Fibroblast of villous mesenchyme (primary cell): Measurements from ENCODE around the gene ST8SIA5. TPM values are rescaled to one million over a fixed set of nuclear protein-coding genes. Genes with fewer than 3 reads are reported as not detected.

Source experiments
- DNase-seq: peaks from one replicate; pipeline ENCODE4 v3.0.0-alpha.2; 2010; ENCODE audit warnings: low read depth
- H3K4me3 ChIP-seq: 2 replicates; pipeline ENCODE4 v1.5.1; 2011; ENCODE audit warnings: low read depth, mild to moderate bottlenecking, low read length
- total RNA-seq: library from RNA; depleted of rRNA; stranded (reverse); fragments of >200 nt; gene quantifications from 2 replicates; pipeline ENCODE4 v1.2.3, GENCODE V29; 2012
- TF ChIP-seq, protein P1 (sequence below): IDR thresholded peaks from 2 replicates; pipeline ENCODE4 v1.5.1; 2012; ENCODE audit warnings: low read depth, mild to moderate bottlenecking, low read length; ENCODE audit not compliant: insufficient read depth

The ST8SIA5 gene
- total RNA-seq, 1 donor, result not detected

DNA sequence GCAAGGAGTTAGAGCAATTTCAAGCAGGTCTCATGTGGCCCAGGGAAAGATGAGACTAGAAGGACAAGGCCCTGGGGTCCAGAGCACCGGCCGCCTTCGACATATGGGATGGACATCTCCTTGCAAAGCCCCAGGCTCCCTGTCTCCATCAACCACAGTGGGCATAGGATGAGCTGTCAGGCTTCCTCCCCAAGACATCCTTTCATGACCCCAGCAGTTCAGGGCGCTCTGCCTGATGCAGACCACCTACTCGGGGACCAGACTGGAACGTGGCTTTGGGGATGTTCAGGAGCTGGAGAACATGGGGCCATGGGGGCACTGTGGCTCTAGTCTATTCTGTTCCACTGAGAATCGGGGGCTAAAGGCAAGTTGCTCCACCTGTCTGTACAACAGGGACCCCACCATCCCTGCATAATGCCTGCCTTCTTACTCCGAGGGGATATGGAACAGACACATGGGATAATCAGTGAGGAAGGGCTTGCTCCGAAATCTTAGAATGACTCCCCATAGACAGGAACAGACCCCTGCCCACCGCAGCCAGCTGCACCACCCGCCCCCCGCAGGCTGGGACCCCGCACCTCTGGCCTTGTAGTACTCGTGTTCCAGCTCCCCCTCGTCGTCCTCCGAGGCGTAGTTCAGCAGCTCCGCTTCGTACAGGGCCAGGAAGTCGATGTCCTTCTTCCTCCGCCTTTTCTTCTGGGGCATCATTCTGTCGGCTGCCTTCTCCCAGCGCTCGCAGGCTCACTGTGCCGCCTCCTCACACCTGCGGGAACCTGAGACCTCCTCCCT lies 100.3 kb downstream of the ST8SIA5 start:
- H3K4me3 ChIP-seq, result no peak overlapping the region
- TF ChIP-seq, protein P1, sequence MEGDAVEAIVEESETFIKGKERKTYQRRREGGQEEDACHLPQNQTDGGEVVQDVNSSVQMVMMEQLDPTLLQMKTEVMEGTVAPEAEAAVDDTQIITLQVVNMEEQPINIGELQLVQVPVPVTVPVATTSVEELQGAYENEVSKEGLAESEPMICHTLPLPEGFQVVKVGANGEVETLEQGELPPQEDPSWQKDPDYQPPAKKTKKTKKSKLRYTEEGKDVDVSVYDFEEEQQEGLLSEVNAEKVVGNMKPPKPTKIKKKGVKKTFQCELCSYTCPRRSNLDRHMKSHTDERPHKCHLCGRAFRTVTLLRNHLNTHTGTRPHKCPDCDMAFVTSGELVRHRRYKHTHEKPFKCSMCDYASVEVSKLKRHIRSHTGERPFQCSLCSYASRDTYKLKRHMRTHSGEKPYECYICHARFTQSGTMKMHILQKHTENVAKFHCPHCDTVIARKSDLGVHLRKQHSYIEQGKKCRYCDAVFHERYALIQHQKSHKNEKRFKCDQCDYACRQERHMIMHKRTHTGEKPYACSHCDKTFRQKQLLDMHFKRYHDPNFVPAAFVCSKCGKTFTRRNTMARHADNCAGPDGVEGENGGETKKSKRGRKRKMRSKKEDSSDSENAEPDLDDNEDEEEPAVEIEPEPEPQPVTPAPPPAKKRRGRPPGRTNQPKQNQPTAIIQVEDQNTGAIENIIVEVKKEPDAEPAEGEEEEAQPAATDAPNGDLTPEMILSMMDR, result no peak
- DNase-seq, result no peak

DNA sequence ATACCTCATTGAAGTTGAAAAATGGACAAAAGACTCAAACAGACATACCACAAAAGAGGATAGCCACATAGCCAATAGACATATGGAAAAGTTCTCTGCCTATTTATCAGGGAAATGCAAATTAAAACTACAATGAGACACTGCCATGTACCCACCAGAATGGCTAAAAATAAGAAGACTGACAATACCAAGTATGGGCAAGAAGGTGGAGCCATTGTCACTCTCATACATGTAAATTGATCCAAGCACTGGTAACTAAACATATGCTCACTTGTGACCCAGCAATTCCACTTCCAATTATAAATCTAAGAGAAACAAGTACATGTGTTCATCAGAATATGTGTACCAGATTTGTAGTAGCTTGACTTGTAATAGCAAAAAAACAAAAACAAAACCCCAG lies 104.5 kb downstream of the ST8SIA5 start:
- no peak for DNase-seq
- H3K4me3 ChIP-seq, result no peak overlapping the region

DNA sequence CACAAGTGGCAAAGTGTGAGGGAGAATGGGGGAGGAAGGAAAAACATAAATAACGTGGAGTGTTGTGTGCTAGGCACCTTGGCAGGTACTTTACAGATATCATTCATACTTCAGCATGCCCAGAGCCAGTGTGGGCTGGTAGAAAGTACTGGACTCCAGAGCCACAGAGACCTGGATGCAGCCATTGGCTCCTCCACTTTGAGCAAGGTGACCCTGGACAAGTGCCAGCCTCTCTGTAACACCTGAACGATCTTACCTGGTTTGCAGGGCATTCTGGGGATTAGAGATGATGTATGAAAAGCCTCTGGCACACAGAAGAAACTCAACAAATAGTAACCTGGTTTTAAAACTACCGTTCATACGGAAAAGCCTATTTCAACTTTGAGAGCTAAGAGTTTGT lies 106.2 kb downstream of the ST8SIA5 start:
- H3K4me3 ChIP-seq, result no peak overlapping the region
- DNase-seq, result no peak
- TF ChIP-seq, protein P1, result no peak

More for the DNA sequence above, 104.5 kb downstream of the ST8SIA5 start:
- TF ChIP-seq, protein P1, result no peak

DNA sequence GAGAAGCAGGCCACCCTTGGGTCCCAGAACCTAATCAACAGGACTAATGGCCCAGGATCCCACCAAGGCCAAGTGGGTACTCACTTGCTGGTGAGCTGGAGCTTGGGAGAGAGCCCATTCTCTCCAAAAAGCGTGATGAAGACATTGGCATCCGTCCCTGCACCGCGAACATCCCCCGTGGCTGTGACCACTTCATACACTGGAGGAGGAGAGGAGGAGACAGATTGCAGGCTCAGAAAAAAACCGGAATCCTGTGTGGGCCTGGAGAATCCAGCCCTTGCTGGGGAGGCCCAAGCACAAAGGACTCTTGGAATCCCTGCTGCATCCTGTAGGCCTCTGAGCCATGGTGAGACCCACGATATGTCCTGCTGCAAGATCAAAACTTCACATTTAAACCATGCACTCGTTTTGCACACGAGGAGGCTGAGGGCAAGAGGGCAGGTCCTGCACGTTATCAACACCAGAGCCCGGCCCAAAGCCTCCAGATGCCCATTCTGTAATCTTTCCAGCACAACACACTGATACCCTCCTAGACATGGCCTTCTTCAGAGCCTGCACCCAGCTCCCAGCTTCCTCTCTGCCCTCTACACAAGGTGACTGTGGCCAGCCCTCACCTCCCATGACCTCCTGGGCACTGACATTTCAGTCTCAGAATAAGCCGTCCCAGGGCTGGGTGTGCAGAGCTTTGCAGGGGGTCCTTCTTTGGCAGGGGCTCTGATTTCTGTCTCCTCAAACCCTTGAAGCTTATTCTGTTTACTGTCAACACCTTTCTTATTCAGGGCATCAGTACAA lies 107.6 kb downstream of the ST8SIA5 start:
- TF ChIP-seq, protein P1, result no peak
- DNase-seq, result no peak
- no peak overlapping the region for H3K4me3 ChIP-seq

DNA sequence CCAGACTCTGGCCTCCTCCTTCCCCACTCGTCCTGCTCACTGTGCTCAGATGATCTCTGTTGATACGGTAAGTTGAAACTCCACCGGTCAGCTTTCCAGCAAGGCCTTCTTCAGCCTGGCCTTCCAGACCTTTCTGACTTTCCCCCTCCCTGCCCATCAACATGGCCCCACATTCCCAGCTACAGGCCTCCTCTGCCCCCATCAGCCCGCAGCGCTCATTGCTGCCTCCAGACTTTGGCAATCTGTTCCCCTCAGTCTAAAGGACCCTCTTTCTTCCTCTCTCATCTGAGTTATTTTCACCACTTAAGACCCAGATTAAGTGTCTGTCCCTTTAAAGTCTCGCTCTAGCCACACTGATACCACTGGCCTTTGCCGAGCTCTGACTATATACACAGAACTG lies 110.4 kb downstream of the ST8SIA5 start:
- H3K4me3 ChIP-seq, result no peak overlapping the region
- TF ChIP-seq, protein P1, result no peak
- no peak for DNase-seq

DNA sequence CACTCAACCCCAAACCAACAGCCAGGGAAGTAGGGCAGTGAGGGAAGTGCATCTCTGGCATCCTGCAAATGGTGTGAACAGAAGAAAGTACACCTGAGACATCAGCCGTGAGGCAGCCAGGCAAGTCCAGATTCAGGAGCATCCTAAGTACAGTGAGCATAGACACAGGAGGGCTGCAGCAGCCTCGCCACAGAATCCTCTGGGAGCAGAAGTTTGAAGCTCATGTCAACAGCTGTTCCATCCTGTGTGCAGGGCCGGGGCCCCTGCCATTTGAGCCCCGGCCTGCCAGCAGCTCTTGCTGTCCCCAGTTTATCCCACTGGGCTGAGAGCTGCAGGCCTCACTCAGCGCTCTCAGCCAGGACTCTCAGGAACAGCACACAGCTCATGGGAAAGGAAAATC lies 114.3 kb downstream of the ST8SIA5 start:
- no peak for DNase-seq
- no peak overlapping the region for H3K4me3 ChIP-seq
- TF ChIP-seq, protein P1, result no peak
